HT-29 (cell line): ENCODE results near the gene KRT3. TPM values are rescaled to one million over a fixed set of nuclear protein-coding genes. Genes with fewer than 3 reads are reported as not detected.

Source experiments
- DNase-seq: peaks from one replicate; pipeline ENCODE4 v3.0.0-alpha.2; 2015; ENCODE audit warnings: low spot score
- total RNA-seq: library from RNA; depleted of rRNA; stranded (reverse); fragments of >200 nt; shearing (Covaris generic); gene quantifications from 2 replicates; pipeline ENCODE4 v1.2.3, GENCODE V29; 2014

KRT3 gene
- total RNA-seq, 1 experiment from 2014 or later: not detected

DNA sequence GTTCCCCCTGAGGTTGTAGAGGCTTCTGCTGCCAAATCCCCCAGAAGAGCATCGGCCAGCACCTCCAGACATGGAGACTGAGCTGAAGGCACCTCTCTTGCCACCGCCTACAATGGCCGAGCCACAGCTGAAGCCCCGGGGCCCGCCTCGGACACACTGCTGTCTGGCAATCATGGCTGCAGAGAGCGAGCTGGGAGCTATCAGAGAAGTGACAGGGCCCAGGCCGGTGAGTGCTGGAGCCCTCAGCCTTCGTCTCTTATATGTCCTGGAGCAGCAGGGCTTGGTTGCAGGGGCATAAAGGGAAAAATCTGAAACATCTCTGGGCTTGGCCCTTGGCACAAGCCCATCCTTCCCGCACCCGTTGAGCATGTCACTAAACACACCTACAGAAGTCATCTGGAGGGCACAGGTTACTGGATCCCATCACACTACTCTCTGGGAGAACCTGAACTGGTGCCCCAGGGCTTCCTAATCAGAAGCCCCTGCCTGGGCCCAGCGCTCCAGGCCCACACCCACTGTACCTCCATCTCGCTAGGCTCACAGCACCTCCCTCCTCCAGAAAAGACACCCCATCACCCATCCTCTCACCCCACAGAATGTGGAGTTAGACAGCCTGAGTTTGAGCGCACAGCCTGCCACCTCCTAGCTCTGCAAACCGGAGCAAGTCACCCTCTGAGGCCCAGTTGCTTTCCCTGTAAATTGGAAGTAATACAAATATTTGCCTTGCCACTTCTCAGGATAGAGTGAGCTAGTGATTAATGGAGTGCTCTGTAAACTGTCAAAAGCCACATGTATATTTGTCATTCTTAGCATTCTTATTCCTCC lies 18.2 kb upstream of the KRT3 start, which contains the start of gene KRT4:
TSS of gene KRT4 (minus strand) at position 232 of the 825 bp plus-strand sequence. CDS start at position 174, 58 bp downstream.
- no peak for DNase-seq

GRCh38 chr12:52813203-52813819 lies 17.4 kb upstream of the KRT3 start:
- no peak for DNase-seq

GRCh38 chr12:52812749-52813148 lies 16.8 kb upstream of the KRT3 start:
- DNase-seq: no peak

- DNase-seq: no peak
These were observed 16.1 kb upstream of the KRT3 start for GRCh38 chr12:52812073-52812400.

DNA sequence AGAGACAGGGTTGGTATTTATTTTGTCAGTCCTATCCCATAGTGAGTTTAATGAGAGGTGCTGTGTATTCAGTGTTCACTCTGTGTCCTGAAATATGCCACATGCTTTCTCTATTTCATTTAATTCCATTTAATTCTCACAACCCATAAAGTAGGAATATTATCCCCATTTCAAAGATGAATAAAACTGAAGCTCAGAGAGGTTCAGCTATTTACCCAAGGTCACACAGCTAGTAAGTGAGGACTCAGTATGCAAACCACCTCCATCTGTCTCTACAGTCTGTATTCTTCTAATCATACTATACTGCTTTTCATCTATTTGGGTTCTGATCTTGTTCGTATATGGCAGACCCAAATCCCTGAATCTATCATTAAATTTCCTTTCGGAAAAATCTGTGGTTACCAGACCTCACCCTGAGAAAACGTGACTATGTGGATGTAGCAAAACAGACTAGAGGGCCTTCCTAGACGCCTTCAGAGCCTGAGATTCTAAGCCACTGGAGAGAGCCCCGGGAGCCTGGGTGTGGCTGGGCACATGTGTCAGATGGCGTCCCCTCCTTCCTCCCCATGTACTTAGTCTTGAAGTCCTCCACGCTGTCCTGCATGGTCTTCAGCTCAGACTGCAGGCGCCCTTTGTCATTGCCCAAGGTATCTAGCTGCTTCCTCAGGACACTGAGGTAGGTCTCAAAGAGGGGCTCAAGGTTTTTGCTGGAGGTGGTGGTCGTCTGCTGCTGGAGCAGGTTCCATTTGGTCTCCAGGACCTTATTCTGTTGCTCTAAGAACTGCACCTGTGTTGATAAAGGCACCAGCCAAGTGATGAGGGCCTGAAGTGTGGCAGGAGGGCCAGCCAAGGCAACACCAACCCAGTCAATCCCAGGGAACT lies 15.5 kb upstream of the KRT3 start:
- DNase-seq: no peak

GRCh38 chr12:52810554-52810953 lies 14.6 kb upstream of the KRT3 start:
- DNase-seq: no peak

DNA sequence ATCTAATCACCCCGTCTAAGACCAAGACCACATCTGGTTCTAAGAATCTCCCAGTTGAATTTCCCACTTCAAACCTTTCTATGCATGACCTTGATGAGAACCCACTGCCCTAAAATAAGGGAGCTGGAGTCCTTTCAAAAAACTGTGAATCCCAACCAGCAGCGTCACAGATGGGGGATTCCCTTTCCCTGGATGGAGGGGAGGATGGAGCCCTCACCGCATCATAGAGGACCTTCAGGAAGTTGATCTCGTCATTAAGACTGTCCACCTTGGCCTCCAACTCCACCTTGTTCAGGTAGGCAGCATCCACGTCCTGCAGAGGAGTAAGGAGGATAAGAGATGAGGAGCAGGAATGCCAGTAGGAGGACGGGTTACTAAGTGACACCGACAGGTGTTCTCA lies 13.2 kb upstream of the KRT3 start:
- no peak for DNase-seq

DNA sequence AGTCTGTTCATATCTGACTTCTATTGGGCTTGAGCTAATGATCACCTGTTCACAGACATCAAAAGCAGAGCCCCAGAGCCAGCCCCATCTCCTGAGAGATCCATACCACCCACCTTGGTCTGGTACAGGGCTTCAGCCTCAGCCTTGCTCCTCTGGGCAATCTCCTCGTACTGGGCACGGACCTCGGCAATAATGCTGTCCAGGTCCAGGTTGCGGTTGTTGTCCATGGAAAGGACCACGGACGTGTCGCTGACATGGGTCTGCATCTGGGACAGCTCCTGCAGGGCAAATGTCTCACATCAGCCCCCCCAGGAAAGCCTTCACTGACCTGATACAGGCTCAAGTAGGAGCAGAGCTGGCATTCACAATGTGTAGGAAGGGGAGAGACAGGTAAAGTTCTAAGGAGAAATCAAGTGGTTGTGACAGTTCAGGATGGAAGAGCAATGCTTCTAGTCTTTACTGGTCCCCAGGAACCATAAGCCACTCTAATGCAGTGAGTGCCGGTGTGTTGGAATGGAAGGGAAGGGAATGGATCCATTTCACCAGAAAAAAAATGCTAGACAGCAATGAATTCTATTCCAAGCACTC lies 12.8 kb upstream of the KRT3 start:
- DNase-seq: no peak

GRCh38 chr12:52807544-52808470 lies 11.9 kb upstream of the KRT3 start:
- no peak for DNase-seq

DNA sequence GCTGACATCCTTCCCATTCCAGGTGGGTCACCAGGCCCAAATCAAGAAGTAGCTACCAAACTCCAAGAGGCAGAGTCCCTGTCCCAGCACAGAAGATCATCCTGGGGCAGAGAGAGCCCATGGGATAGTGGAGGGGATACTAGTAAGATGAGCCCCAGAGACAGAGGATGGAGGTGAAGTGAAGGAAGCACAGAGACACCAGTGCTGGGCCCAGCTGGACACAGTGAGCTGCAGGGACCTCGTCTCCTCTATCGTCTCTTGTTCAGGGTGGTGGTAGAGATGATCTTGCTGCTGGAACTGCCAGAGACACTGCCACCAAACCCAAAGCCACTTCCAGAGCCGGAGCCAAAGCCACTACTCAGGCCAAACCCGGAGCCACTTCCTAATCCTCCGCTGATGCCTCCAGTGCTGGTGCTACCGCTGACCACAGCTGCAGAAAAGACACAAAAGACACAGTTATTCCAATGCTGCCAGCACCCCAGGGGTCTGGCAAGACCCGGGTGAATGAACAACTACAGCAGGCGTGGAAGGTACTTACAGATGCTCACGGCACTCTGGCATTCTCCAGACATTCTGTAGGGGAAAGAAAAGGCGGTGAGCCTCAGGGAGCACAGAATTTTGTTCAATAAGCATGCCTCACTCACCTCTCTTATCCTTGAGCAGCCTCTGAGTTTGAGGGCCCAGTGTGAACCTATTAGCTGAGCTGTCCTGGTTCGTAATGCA lies 11.1 kb upstream of the KRT3 start:
- no peak for DNase-seq

DNA sequence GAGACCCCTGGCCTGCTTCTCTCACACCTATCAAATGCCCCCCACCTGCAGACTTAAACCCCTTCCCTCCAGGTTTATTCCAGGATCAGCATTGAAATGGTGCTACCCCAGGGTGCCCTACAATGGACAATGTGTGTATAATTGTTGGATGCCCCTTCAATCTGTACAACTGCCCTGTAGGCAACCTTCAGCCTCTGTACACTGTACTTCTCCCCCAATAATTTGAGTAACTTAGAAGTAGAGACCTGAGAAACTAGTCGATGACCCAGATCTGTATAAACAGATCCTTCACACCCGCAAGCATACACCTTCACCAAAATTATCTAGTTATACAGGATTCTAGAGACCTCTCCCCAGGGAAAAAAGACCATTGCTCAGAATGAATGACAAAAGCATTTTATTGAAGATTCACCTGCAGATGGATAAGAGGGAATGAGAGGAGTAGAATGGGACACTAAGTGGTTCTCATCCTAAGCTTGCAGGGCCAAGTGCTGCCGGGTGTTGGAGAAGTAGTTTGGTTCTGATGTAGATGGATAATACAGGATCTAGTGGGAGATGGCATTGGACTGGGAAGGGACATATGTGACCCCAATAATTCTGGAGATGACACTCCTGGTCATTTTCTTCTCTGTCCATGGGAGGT lies 10.4 kb upstream of the KRT3 start:
- no peak for DNase-seq

- no peak for DNase-seq
These were observed 9.8 kb upstream of the KRT3 start for GRCh38 chr12:52805739-52806138.

DNA sequence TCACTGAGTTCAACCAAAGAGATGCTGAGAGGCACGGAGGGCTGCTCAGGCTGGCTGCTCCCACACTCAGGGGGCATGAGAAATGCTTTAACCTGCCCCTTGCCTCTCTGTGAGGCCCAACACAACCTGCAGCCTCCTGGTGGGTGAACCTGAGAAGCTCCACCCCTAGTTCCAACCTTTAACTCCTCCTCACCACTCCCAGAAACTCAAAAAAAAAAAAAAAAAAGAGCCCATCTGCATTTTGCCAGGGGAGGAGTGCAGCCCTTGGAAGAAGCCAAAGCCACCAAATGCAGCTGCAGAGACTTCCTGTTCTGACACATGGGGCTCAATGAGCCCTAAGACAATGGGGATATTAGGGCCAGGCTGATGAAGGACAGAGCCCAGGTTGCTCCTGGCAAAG lies 9.1 kb upstream of the KRT3 start:
- DNase-seq: no peak

- no peak for DNase-seq
These were observed 6.5 kb upstream of the KRT3 start for GRCh38 chr12:52802442-52802841.

DNA sequence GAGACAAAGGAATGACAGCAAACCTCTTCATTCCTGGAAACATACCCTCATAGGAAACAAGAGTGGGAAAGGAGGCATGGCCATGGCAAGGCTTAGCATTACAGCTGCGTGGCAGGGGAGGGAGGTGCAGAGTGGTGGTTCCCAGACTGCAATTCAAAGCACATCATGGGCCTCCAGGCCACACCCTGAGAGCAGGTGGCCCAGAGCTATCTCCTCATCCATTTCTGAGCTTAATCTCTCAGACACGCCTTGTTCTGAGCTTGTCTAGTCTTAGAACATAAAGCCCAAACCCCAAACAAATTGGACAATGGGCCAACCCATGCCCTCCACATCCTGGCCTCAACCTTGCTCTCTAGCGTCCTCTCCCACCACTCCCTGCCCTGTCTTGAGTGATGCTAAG lies 5.9 kb upstream of the KRT3 start:
- no peak for DNase-seq

DNA sequence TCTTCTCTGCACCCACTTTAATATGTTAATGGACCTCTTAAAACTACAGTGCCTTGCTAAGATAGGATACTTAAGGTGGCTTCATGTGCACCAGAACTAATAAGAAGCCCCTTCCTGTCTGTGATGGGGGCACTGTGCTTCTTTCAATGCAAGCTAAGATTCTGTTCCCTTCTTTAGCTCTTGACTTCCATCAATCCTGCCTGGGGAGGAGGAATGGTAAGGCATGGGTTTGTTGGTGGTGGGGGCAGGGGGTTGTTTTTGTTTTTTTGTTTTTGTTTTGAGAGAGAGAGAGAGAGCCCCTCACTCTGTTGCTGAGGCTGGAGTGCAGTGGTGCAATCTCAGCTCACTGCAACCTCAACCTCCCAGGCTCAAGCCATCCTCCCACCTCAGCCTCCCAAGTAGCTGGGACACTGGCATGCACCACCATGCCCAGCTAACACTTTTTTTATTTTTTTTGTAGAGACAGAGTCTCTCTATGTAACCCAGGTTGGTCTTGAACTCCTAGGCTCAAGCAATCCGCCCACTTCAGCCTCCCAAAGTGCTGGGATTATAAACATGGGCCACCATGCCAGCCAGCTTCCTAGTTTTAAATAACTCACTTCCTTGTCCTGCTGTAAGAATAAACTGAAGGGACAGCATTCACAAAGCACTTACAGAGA lies 4.5 kb upstream of the KRT3 start:
- no peak for DNase-seq

DNA sequence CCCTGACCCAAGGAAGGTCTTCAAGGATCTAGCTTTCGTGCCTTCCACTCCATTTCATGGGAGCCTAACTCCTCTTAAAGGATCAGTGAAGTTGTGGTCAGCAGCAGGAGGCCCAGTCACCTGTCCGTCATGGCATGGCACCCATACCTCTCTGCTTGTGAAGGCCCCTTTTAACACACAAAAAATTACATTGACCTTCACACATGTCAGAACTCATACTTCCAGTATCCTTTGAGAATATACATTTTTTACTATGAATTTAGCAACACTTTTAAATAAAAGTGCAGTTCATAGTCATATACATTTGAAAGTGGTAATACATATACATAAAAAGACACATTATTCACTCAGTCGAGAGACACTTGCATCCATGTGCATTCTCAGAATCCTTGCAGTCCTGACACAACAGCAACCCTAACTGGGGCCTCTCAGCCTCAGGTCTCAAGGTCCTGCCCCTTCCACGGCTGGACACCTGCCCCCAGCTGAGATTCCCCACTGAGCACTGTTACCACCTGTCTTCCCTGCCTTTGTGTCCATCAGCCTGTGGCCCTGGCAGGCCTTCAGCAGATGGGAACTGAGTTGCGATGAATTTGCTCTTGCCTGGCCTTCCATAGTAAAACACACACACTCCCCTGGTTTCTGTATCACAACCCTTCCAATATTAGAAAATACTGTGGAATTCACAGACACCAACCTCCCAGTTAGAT lies 3.7 kb upstream of the KRT3 start:
- no peak for DNase-seq
